ENCODE measurements around the gene ELF5. TPM values are rescaled to one million over a fixed set of nuclear protein-coding genes. Genes with fewer than 3 reads are reported as not detected.

The ELF5 gene
- total RNA-seq (2022; extraction: Qiagen RNA extraction), result not detected in 5 replicates

DNA sequence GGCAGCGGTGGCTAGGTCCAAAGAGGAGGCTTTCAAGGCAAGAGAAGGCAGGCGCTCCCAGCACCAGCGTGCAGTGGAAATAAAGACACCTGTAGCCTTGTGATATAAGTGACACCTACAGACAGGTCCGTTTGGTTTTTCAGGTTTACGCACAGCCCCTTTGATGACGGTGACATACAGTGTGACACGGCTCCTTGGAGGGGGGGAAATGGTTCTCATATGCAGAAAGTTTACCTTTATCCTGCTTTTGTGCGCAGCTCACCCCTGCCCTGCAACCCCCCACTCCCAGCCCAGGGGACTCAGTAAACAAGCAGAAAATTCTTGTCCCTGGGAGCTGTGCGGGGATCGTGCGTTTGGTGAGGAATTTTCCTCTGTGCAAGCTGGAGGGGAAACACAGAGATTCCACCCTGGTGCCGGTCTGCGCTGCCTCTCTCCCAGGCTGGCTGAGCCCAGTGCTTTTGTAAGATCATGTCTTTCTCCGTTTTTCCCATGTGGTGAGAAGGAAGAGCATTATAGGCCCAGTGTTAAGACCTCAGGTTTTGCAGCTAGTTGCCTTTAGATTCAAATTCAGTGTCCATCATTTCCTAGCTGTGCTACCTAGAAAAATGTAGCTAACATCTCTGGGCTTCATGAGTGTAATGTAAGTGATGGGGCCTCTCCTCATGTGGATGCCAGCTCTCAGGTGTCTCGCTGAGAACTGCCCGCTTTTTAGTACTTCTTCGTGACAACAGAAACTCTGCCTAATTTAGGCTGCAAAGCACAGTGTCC lies at the start of gene ELF5:
TSS of gene ELF5 (minus strand) at position 113 of the 768 bp plus-strand sequence. CDS start 8,045 bp downstream, outside the sequence.

DNA sequence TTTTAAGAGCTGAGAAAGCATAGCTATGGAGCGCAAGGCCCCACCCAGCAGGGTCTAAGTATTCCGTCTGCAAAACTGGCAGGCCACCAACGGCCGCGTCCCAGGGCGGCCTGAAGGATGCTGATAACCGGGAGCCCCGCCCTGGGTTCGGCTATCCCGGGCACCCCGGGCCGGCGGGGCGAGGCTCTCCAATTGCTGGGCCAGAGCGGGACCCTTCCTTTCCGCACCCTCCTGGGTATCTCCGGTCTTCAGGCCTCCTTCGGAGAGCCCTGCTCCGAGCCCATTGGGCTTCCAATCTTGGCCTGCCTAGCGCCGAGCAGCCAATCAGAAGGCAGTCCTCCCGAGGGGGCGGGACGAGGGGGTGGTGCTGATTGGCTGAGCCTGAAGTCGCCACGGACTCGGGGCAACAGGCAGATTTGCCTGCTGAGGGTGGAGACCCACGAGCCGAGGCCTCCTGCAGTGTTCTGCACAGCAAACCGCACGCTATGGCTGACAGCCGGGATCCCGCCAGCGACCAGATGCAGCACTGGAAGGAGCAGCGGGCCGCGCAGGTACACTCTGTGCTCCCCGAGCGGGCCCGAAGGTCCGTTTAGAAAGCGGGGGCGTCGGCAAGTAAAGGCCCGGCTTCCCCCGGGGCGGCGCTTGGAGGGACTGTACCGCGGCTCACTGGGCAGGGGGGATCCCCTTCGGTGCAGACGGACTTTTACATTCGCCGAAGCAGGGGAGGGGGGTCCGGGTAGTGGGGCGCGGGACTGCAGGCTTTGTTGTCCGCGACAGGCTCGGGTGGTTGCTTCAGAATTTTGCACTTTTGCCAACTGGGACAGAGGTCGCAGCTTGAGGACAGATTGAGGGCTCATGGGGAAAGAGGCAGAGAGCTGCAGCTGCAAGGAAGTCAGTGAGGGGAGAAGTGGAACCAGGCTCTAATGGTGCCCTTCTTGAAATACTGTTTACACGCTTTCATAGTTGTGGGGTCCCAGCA lies 74.8 kb downstream of the ELF5 start, which contains the start of gene CAT:
TSS of gene CAT (plus strand) at position 406 of the 979 bp plus-strand sequence. CDS start at position 486, 80 bp downstream.

Other genes starting within 250 kb of the ELF5 start
- gene ABTB2, start 155.8 kb downstream of the ELF5 start, total RNA-seq (2022; extraction: Qiagen RNA extraction), result 21.6 to 35.4 TPM (median 29.7 TPM) in 5 replicates
- 35.7 to 43.7 TPM (median 39.4 TPM) in 5 replicates for gene CAT, start 74.9 kb downstream of the ELF5 start, total RNA-seq (2022; extraction: Qiagen RNA extraction)
- gene EHF, start 107.3 kb upstream of the ELF5 start, total RNA-seq (2022; extraction: Qiagen RNA extraction), result 0.58 to 0.81 TPM (median 0.69 TPM) in 5 replicates

Data from A549 treated with CORT108297 at 1 μM for 4 hours (cell line).